A673 (cell line): ENCODE measurements around the gene CTSW.

ENCODE experiments used
- EZH2 ChIP-seq: fragments of 200-600 bp; sonication (generic); IDR thresholded peaks from 2 replicates; pipeline ENCODE4 v1.6.1; 2017; ENCODE audit warnings: borderline replicate concordance, low read depth, mild to moderate bottlenecking, mixed read lengths, antibody characterized with exemption, low read length; ENCODE audit not compliant: poor library complexity, severe bottlenecking
- TF ChIP-seq, protein P1 (sequence below): fragments of 300-800, 200-600 bp; sonication (generic); conservative IDR thresholded peaks from 2 replicates; pipeline ENCODE4 v1.5.1; 2017; ENCODE audit warnings: low read depth, mild to moderate bottlenecking, antibody characterized with exemption, low read length, moderate library complexity, mixed read lengths

DNA sequence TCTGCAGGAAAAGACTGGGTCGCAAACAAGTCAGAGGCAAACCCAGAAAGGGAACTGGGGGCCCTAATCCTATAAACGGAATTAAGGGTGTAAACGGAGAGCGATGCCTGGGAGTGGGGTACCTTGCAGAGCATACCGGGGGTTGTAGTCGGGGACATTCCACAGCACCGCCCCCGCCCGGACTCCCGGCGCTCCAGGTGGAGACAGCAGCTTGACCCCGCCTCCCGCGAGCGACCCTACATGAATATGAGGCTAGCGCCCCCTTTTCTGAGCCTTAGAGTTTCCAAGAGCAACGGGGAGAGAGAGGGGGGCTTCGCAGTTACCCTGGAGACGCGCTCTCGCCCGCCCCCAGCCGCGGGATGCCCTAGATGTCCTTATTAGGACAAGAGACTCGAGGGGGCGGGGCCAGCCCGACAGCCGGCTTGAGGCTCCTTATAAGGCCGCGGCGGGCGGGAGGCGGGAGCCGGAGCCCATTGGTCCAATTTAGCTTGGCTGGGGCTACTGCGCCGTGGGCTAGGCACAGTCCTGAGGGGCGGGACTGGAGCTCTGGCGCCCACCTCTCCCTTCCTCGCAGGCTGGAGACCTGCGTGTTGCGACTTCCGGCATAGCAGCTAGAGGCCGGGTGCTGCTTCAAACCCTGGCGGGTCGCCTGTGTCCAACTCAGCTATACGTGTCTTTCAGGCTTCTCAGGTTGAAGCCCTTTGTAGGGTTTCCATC lies 20.4 kb upstream of the CTSW start:
- TF ChIP-seq, protein P1, sequence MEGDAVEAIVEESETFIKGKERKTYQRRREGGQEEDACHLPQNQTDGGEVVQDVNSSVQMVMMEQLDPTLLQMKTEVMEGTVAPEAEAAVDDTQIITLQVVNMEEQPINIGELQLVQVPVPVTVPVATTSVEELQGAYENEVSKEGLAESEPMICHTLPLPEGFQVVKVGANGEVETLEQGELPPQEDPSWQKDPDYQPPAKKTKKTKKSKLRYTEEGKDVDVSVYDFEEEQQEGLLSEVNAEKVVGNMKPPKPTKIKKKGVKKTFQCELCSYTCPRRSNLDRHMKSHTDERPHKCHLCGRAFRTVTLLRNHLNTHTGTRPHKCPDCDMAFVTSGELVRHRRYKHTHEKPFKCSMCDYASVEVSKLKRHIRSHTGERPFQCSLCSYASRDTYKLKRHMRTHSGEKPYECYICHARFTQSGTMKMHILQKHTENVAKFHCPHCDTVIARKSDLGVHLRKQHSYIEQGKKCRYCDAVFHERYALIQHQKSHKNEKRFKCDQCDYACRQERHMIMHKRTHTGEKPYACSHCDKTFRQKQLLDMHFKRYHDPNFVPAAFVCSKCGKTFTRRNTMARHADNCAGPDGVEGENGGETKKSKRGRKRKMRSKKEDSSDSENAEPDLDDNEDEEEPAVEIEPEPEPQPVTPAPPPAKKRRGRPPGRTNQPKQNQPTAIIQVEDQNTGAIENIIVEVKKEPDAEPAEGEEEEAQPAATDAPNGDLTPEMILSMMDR: peak; percentile 44; the same call in 1 of the 2 replicates
- no peak for TF ChIP-seq EZH2
